Smooth muscle cell (in vitro differentiated cells): ENCODE data around the gene KLF6. TPM values are rescaled to one million over a fixed set of nuclear protein-coding genes. Genes with fewer than 3 reads are reported as not detected.

Experiments used
- DNase-seq: peaks from one replicate; lab custom pipeline; 2025; ENCODE audit not compliant: unreplicated experiment; lab: John Stamatoyannopoulos, UW
- H2AFZ ChIP-seq: fragments of 200-600 bp; sonication (generic); 2 replicates; pipeline ENCODE4 v1.6.0; 2016; ENCODE audit warnings: antibody characterized with exemption, low read depth, mild to moderate bottlenecking
- H3F3A ChIP-seq: fragments of 200-600 bp; sonication (generic); 2 replicates; pipeline ENCODE4 v1.6.0; 2017; ENCODE audit warnings: antibody characterized with exemption, low read depth
- H3K27ac ChIP-seq: fragments of 200-600 bp; sonication (generic); 2 replicates; pipeline ENCODE4 v1.5.1; 2016; ENCODE audit warnings: low read depth, mild to moderate bottlenecking
- H3K27me3 ChIP-seq: fragments of 200-600 bp; sonication (generic); 2 replicates; pipeline ENCODE4 v1.6.1; 2016; ENCODE audit warnings: low read depth, mild to moderate bottlenecking
- H3K36me3 ChIP-seq: fragments of 200-600 bp; sonication (generic); 2 replicates; pipeline ENCODE4 v1.5.1; 2016; ENCODE audit warnings: low read depth
- H3K4me1 ChIP-seq: fragments of 200-600 bp; sonication (generic); 2 replicates; pipeline ENCODE4 v1.5.1; 2016; ENCODE audit warnings: low read depth
- H3K4me2 ChIP-seq: fragments of 200-600 bp; sonication (generic); 2 replicates; pipeline ENCODE4 v1.6.0; 2016; ENCODE audit warnings: mild to moderate bottlenecking
- H3K4me3 ChIP-seq: fragments of 200-600 bp; sonication (generic); 2 replicates; pipeline ENCODE4 v1.5.1; 2016; ENCODE audit warnings: mild to moderate bottlenecking
- H3K79me2 ChIP-seq: fragments of 200-600 bp; sonication (generic); 2 replicates; pipeline ENCODE4 v1.6.0; 2016; ENCODE audit warnings: low read depth, mild to moderate bottlenecking
- H3K9ac ChIP-seq: fragments of 200-600 bp; sonication (generic); 2 replicates; pipeline ENCODE4 v1.6.0; 2016; ENCODE audit warnings: low read depth
- H3K9me3 ChIP-seq: fragments of 200-600 bp; sonication (generic); replicated peaks from 2 replicates; pipeline ENCODE4 v1.5.1; 2016; ENCODE audit warnings: low read depth
- H4K20me1 ChIP-seq: fragments of 200-600 bp; sonication (generic); 2 replicates; pipeline ENCODE4 v1.6.0; 2016; ENCODE audit warnings: low read depth
- CTCF ChIP-seq: fragments of 200-600 bp; sonication (generic); IDR thresholded peaks from 2 replicates; pipeline ENCODE4 v1.5.1; 2017; ENCODE audit warnings: borderline replicate concordance, mild to moderate bottlenecking, antibody characterized with exemption; ENCODE audit not compliant: insufficient read depth, poor library complexity, severe bottlenecking
- WGBS: methylation state at CpG from one replicate; pipeline ENCODE4 v1.1.7; 2016; ENCODE audit warnings: low lambda C conversion rate; 5-methylcytosine and 5-hydroxymethylcytosine counted together
- polyA plus RNA-seq: library from polyadenylated mRNA; unstranded; fragments of >200 nt; fragmentation: Nextera tagmentation; extraction: Ambion mirVana; gene quantifications from 2 replicates; pipeline ENCODE4 v1.2.1, GENCODE V29; 2016
- total RNA-seq: library from RNA; depleted of rRNA; stranded (reverse); fragments of >200 nt; gene quantifications from 2 replicates; pipeline ENCODE4 v1.2.3, GENCODE V29; 2014

KLF6 gene
- total and polyA plus RNA-seq, 2 experiments from 2014 or later, result 198 to 519 TPM

- Histone ChIP-seq H4K20me1 (no peaks in the 10 kb centered on the region), H3K9ac (no peak overlapping the region), H3K79me2 (no peaks in the 10 kb centered on the region), H3K9me3 (no peaks in the 10 kb centered on the region), H3K4me2 (peak overlapping the region; percentile 28), H3K27me3 (no peaks in the 10 kb centered on the region), H3F3A (peaks cover 8% of the 10 kb centered on the region), H2AFZ (no peak overlapping the region), H3K36me3 (no peaks in the 10 kb centered on the region), H3K27ac (no peak overlapping the region), H3K4me3 (no peak overlapping the region), H3K4me1 (peaks cover 8% of the 10 kb centered on the region)
- WGBS, result 76% methylated on average over 6 of the region's 6 CpGs
- TF ChIP-seq CTCF, result no peak
- DNase-seq, result no peak
These were observed 37.0 kb downstream of the KLF6 start for GRCh38 chr10:3747984-3748383.

- H3K4me3 ChIP-seq, result no peak overlapping the region
- DNase-seq, result no peak
- no peaks in the 10 kb centered on the region for H3K79me2 ChIP-seq
- H3K27me3 ChIP-seq, result no peaks in the 10 kb centered on the region
- no peak overlapping the region for H3K27ac ChIP-seq
- H3K9ac ChIP-seq, result no peak overlapping the region
- no peak for TF ChIP-seq CTCF
- 63% methylated on average over 27 of the region's 27 CpGs for WGBS
- no peak overlapping the region for H2AFZ ChIP-seq
- H3K9me3 ChIP-seq, result no peaks in the 10 kb centered on the region
- H3K4me1 ChIP-seq, result peaks cover 8% of the 10 kb centered on the region
- peaks cover 8% of the 10 kb centered on the region for H3F3A ChIP-seq
- no peaks in the 10 kb centered on the region for H4K20me1 ChIP-seq
- H3K4me2 ChIP-seq, result peak overlapping the region; percentile 28
- H3K36me3 ChIP-seq, result no peaks in the 10 kb centered on the region
These were observed 37.6 kb downstream of the KLF6 start for GRCh38 chr10:3747248-3747960.

- Histone ChIP-seq H3K4me1 (peaks cover 8% of the 10 kb centered on the region), H3F3A (peaks cover 8% of the 10 kb centered on the region), H3K79me2 (no peaks in the 10 kb centered on the region), H4K20me1 (no peaks in the 10 kb centered on the region), H3K9me3 (no peaks in the 10 kb centered on the region), H3K4me3 (no peak overlapping the region), H3K27me3 (no peaks in the 10 kb centered on the region), H2AFZ (no peak overlapping the region), H3K4me2 (no peak overlapping the region), H3K36me3 (no peaks in the 10 kb centered on the region), H3K9ac (no peak overlapping the region), H3K27ac (no peak overlapping the region)
- no peak for TF ChIP-seq CTCF
- DNase-seq, result no peak
- WGBS, result 95% methylated on average over 7 of the region's 7 CpGs
These were observed 38.4 kb downstream of the KLF6 start for GRCh38 chr10:3746634-3747033.

- no peak overlapping the region for H3K9ac ChIP-seq
- TF ChIP-seq CTCF, result no peak
- H3K36me3 ChIP-seq, result no peaks in the 10 kb centered on the region
- no peak for DNase-seq
- no peak overlapping the region for H3K27ac ChIP-seq
- WGBS, result 83% methylated on average over 4 of the region's 4 CpGs
- no peaks in the 10 kb centered on the region for H3K9me3 ChIP-seq
- H3K4me2 ChIP-seq, result no peak overlapping the region
- H3K4me1 ChIP-seq, result peaks cover 8% of the 10 kb centered on the region
- H2AFZ ChIP-seq, result no peak overlapping the region
- H3F3A ChIP-seq, result peaks cover 8% of the 10 kb centered on the region
- no peaks in the 10 kb centered on the region for H3K27me3 ChIP-seq
- H3K79me2 ChIP-seq, result no peaks in the 10 kb centered on the region
- H4K20me1 ChIP-seq, result no peaks in the 10 kb centered on the region
- no peak overlapping the region for H3K4me3 ChIP-seq
These were observed 39.5 kb downstream of the KLF6 start for GRCh38 chr10:3745521-3745920.
